Neural cell (in vitro differentiated cells): ENCODE data around the gene VSIG4.

Experiments used
- CTCF ChIP-seq: fragments of 450-650 bp; IDR thresholded peaks from 2 replicates; pipeline ENCODE4 v1.5.1; 2014; ENCODE audit warnings: antibody characterized with exemption, mild to moderate bottlenecking, moderate library complexity; ENCODE audit not compliant: poor library complexity, severe bottlenecking
- EZH2 ChIP-seq: fragments of 200-600, 300-800 bp; shearing (Covaris generic), sonication (generic); IDR thresholded peaks from 2 replicates; pipeline ENCODE4 v1.6.1; 2014; ENCODE audit warnings: antibody characterized with exemption, low read length, borderline replicate concordance, mild to moderate bottlenecking; ENCODE audit not compliant: insufficient read depth, poor library complexity, severe bottlenecking
- MXI1 ChIP-seq: fragments of 450-650 bp; conservative IDR thresholded peaks from 2 replicates; pipeline ENCODE4 v1.6.1; 2014; ENCODE audit warnings: antibody characterized with exemption, mild to moderate bottlenecking; ENCODE audit not compliant: poor library complexity, severe bottlenecking
- POLR2AphosphoS5 ChIP-seq: IDR thresholded peaks from 2 replicates; pipeline ENCODE4 v1.6.1; 2012
- RAD21 ChIP-seq: fragments of 450-650 bp; conservative IDR thresholded peaks from 2 replicates; pipeline ENCODE4 v1.6.1; 2014; ENCODE audit warnings: antibody characterized with exemption, mild to moderate bottlenecking, moderate library complexity
- REST ChIP-seq: IDR thresholded peaks from 2 replicates; pipeline ENCODE4 v1.6.1; 2012; ENCODE audit warnings: borderline replicate concordance
- SMC3 ChIP-seq: fragments of 450-650 bp; conservative IDR thresholded peaks from 2 replicates; pipeline ENCODE4 v1.6.1; 2014; ENCODE audit warnings: antibody characterized with exemption, mild to moderate bottlenecking, moderate library complexity; ENCODE audit not compliant: poor library complexity
- TAF1 ChIP-seq: IDR thresholded peaks from 2 replicates; pipeline ENCODE4 v1.6.1; 2012; ENCODE audit warnings: low read depth

- TF ChIP-seq CTCF (no peak), POLR2AphosphoS5 (no peak), TAF1 (no peak), REST (no peak), EZH2 (no peak), MXI1 (no peak), RAD21 (no peak), SMC3 (no peak)
Observed at GRCh38 chrX:66013194-66013816, 26.6 kb downstream of the VSIG4 start.
